Ishikawa (cell line): Measurements from ENCODE around the gene FAM83E.

Experiments
- CEBPB ChIP-seq: IDR thresholded peaks from 2 replicates; pipeline ENCODE4 v1.6.1; 2012
- CREB1 ChIP-seq: IDR thresholded peaks from 2 replicates; pipeline ENCODE4 v1.6.1; 2012; ENCODE audit warnings: low read depth
- EGR1 ChIP-seq: IDR thresholded peaks from 2 replicates; pipeline ENCODE4 v1.6.1; 2012
- EP300 ChIP-seq: IDR thresholded peaks from 2 replicates; pipeline ENCODE4 v1.6.1; 2012; ENCODE audit warnings: borderline replicate concordance
- FOXM1 ChIP-seq: IDR thresholded peaks from 2 replicates; pipeline ENCODE4 v1.6.1; 2012; ENCODE audit warnings: low read depth, borderline replicate concordance
- MAX ChIP-seq: IDR thresholded peaks from 2 replicates; pipeline ENCODE4 v1.6.1; 2012
- NFIC ChIP-seq: IDR thresholded peaks from 2 replicates; pipeline ENCODE4 v1.6.1; 2012
- RAD21 ChIP-seq: IDR thresholded peaks from 2 replicates; pipeline ENCODE4 v1.6.1; 2012; ENCODE audit warnings: low read depth
- REST ChIP-seq: IDR thresholded peaks from 2 replicates; pipeline ENCODE4 v1.6.1; 2012; ENCODE audit warnings: low read depth, mild to moderate bottlenecking
- TAF1 ChIP-seq: IDR thresholded peaks from 2 replicates; pipeline ENCODE4 v1.6.1; 2012; ENCODE audit warnings: low read depth, mild to moderate bottlenecking
- TCF12 ChIP-seq: IDR thresholded peaks from 2 replicates; pipeline ENCODE4 v1.6.1; 2012; ENCODE audit warnings: low read depth
- TEAD4 ChIP-seq: IDR thresholded peaks from 2 replicates; pipeline ENCODE4 v1.6.1; 2012
- USF1 ChIP-seq: IDR thresholded peaks from 2 replicates; pipeline ENCODE4 v1.6.1; 2012
- YY1 ChIP-seq: IDR thresholded peaks from 2 replicates; pipeline ENCODE4 v1.6.1; 2012; ENCODE audit warnings: low read depth
- ZBTB7A ChIP-seq: IDR thresholded peaks from 2 replicates; pipeline ENCODE4 v1.6.1; 2012; ENCODE audit warnings: low read depth

The FAM83E gene

GRCh38 chr19:48624067-48624594 is 9.3 kb upstream of the FAM83E start:
- peak; percentile 37; the same call in 1 of the 2 replicates for TF ChIP-seq CREB1
- TF ChIP-seq TEAD4: no peak
- TF ChIP-seq EGR1: peak; percentile 91
- peak; percentile 100 for TF ChIP-seq YY1
- peak; percentile 68; the same call in 1 of the 2 replicates for TF ChIP-seq ZBTB7A
- TF ChIP-seq RAD21: no peak
- TF ChIP-seq MAX: peak; percentile 68

GRCh38 chr19:48623556-48624066 is 8.7 kb upstream of the FAM83E start:
- TF ChIP-seq USF1 (no peak), ZBTB7A (no peak), CREB1 (no peak; the same call in 1 of the 2 replicates), FOXM1 (no peak), RAD21 (no peak), TAF1 (no peak), TEAD4 (no peak), MAX (no peak), EP300 (no peak), CEBPB (no peak), YY1 (no peak), NFIC (no peak)

GRCh38 chr19:48619692-48620585 is 5.1 kb upstream of the FAM83E start:
- TF ChIP-seq ZBTB7A (no peak), CEBPB (no peak), RAD21 (no peak), TAF1 (no peak), REST (no peak), TCF12 (no peak), TEAD4 (no peak), MAX (no peak), EGR1 (no peak), CREB1 (no peak), USF1 (no peak), NFIC (no peak; the same call in 1 of the 2 replicates), FOXM1 (no peak), EP300 (no peak)

- TF ChIP-seq FOXM1 (no peak), RAD21 (no peak), TAF1 (peak; percentile 99), USF1 (peak; percentile 51; the same call in 1 of the 2 replicates), CREB1 (peak; percentile 97), CEBPB (no peak), EP300 (no peak), TEAD4 (peak; percentile 7; the same call in 1 of the 2 replicates), YY1 (peak; percentile 91), REST (no peak), TCF12 (peak; percentile 78), ZBTB7A (no peak), MAX (peak; percentile 92), EGR1 (0 out of 2 replicates have a peak, but pooled peaks have one; percentile 13), NFIC (no peak; the same call in none of the 2 replicates)
Measured at GRCh38 chr19:48618916-48619691, 4.2 kb upstream of the FAM83E start, which contains the start of the genes RPL18 and SPHK2. TSS of gene RPL18 (minus strand) at chr19:48619178. CDS start at chr19:48619143, 35 bp downstream. TSS of gene SPHK2 (plus strand) at chr19:48619506. CDS start at chr19:48620515, 1,009 bp downstream.
